ENCODE measurements around the gene BBS4.
"Not testable (repeated sequence)": the region's sequence is repeated elsewhere in the genome, so short reads cannot be mapped to it uniquely, and the experiment has no call there.

Gene BBS4

GRCh38 chr15:72670656-72671352 lies 15.2 kb upstream of the BBS4 start:
- peak; percentile 67 to 78 (median 74) for TF ChIP-seq CTCF (IDR thresholded peaks at IDR 0.05; ENCODE audit: unreplicated experiment in 3 of 3)
- not testable (repeated sequence) for H3K36me3 Mint-ChIP-seq (ENCODE audit: low read depth); H3K27me3 Mint-ChIP-seq (ENCODE audit: low read depth); H3K4me1 Mint-ChIP-seq; H3K9me3 Mint-ChIP-seq
- peak overlapping the region in 1 of 3 experiments; percentile 4 for H3K27ac Mint-ChIP-seq
- peak overlapping the region; percentile 77 to 80 (median 80) for H3K4me3 Mint-ChIP-seq

- Mint-ChIP-seq H3K4me1 (no peaks in the 10 kb centered on the region), H3K27me3 (ENCODE audit: low read depth) (peaks cover 4% of the 10 kb centered on the region), H3K27ac (no peak overlapping the region), H3K36me3 (ENCODE audit: low read depth) (no peaks in the 10 kb centered on the region), H3K9me3 (no peaks in the 10 kb centered on the region), H3K4me3 (no peak overlapping the region)
- TF ChIP-seq CTCF (IDR thresholded peaks at IDR 0.05; ENCODE audit: unreplicated experiment in 3 of 3), result no peak
Measured at GRCh38 chr15:72671525-72671924, 14.5 kb upstream of the BBS4 start.

- no peak overlapping the region for H3K27ac Mint-ChIP-seq
- no peaks in the 10 kb centered on the region for H3K36me3 Mint-ChIP-seq (ENCODE audit: low read depth)
- H3K9me3 Mint-ChIP-seq, result no peaks in the 10 kb centered on the region
- TF ChIP-seq CTCF (IDR thresholded peaks at IDR 0.05; ENCODE audit: unreplicated experiment in 3 of 3), result no peak
- H3K4me1 Mint-ChIP-seq, result no peaks in the 10 kb centered on the region
- peaks cover 42% of the 10 kb centered on the region for H3K27me3 Mint-ChIP-seq (ENCODE audit: low read depth)
- no peak overlapping the region for H3K4me3 Mint-ChIP-seq
Measured at GRCh38 chr15:72676838-72677237, 9.2 kb upstream of the BBS4 start.

- H3K27me3 Mint-ChIP-seq (ENCODE audit: low read depth), result peaks cover 42% of the 10 kb centered on the region
- no peak overlapping the region for H3K4me3 Mint-ChIP-seq
- no peak overlapping the region for H3K27ac Mint-ChIP-seq
- H3K4me1 Mint-ChIP-seq, result peaks cover 5% of the 10 kb centered on the region
- no peaks in the 10 kb centered on the region for H3K36me3 Mint-ChIP-seq (ENCODE audit: low read depth)
- TF ChIP-seq CTCF (IDR thresholded peaks at IDR 0.05; ENCODE audit: unreplicated experiment in 3 of 3), result no peak
- no peaks in the 10 kb centered on the region for H3K9me3 Mint-ChIP-seq
Measured at GRCh38 chr15:72680931-72681330, 5.1 kb upstream of the BBS4 start.

GRCh38 chr15:72682772-72683171 lies 3.2 kb upstream of the BBS4 start:
- H3K36me3 Mint-ChIP-seq (ENCODE audit: low read depth), result no peaks in the 10 kb centered on the region
- H3K9me3 Mint-ChIP-seq, result no peaks in the 10 kb centered on the region
- peak overlapping the region in 1 of 3 experiments; percentile 53 for H3K4me3 Mint-ChIP-seq
- peaks cover 9% of the 10 kb centered on the region for H3K4me1 Mint-ChIP-seq
- H3K27ac Mint-ChIP-seq, result no peak overlapping the region
- no peak for TF ChIP-seq CTCF (IDR thresholded peaks at IDR 0.05; ENCODE audit: unreplicated experiment in 3 of 3)
- peaks cover 32% of the 10 kb centered on the region for H3K27me3 Mint-ChIP-seq (ENCODE audit: low read depth)

- peak overlapping the region; percentile 94 to 98 (median 96) for H3K27ac Mint-ChIP-seq
- TF ChIP-seq CTCF (IDR thresholded peaks at IDR 0.05; ENCODE audit: unreplicated experiment in 3 of 3), result peak in 2 of 3 experiments; percentile 7 to 23
- peak overlapping the region; percentile 91 to 95 (median 92) for H3K4me3 Mint-ChIP-seq
- H3K4me1 Mint-ChIP-seq, result peaks cover 9% of the 10 kb centered on the region
- no peaks in the 10 kb centered on the region for H3K36me3 Mint-ChIP-seq (ENCODE audit: low read depth)
- H3K27me3 Mint-ChIP-seq (ENCODE audit: low read depth), result peaks cover 8% of the 10 kb centered on the region
- H3K9me3 Mint-ChIP-seq, result no peaks in the 10 kb centered on the region
Measured at GRCh38 chr15:72685301-72685924, 594 bp upstream of the BBS4 start.

All from nephron (organoid).